H7 (cell line): ENCODE measurements around the gene ENO1. TPM values are rescaled to one million over a fixed set of nuclear protein-coding genes. Genes with fewer than 3 reads are reported as not detected.

Source experiments
- DNase-seq: peaks from one replicate; pipeline ENCODE4 v3.0.0; 2012
- H3K27me3 ChIP-seq: 2 replicates; pipeline ENCODE4 v1.6.0; 2011; ENCODE audit warnings: mild to moderate bottlenecking, low read length; ENCODE audit not compliant: control insufficient read depth, insufficient read depth
- H3K36me3 ChIP-seq: replicated peaks from 2 replicates; pipeline ENCODE4 v1.5.1; 2011; ENCODE audit warnings: low read length; ENCODE audit not compliant: control insufficient read depth, insufficient read depth
- H3K4me3 ChIP-seq: 2 replicates; pipeline ENCODE4 v1.5.1; 2011; ENCODE audit warnings: low read depth, mild to moderate bottlenecking, control low read depth, low read length, moderate library complexity; ENCODE audit not compliant: insufficient read depth
- total RNA-seq: library from RNA; depleted of rRNA; stranded (reverse); fragments of >200 nt; shearing (Covaris generic); gene quantifications from 2 replicates; pipeline ENCODE4 v1.2.3, GENCODE V29; 2014

The ENO1 gene
- total RNA-seq, 1 experiment from 2014 or later = 4,764 TPM

GRCh38 chr1:8870616-8871538 lies 7.6 kb downstream of the ENO1 start:
- peaks cover 74% of the 10 kb centered on the region for H3K36me3 ChIP-seq
- H3K27me3 ChIP-seq = no peaks in the 10 kb centered on the region
- no peak overlapping the region for H3K4me3 ChIP-seq
- DNase-seq = no peak

GRCh38 chr1:8870103-8870502 lies 8.4 kb downstream of the ENO1 start:
- Histone ChIP-seq H3K27me3 (no peaks in the 10 kb centered on the region), H3K36me3 (peaks cover 77% of the 10 kb centered on the region), H3K4me3 (no peak overlapping the region)
- DNase-seq = no peak

GRCh38 chr1:8867878-8868567 lies 10.5 kb downstream of the ENO1 start:
- no peak overlapping the region for H3K4me3 ChIP-seq
- no peaks in the 10 kb centered on the region for H3K27me3 ChIP-seq
- no peak for DNase-seq
- H3K36me3 ChIP-seq = peaks cover 81% of the 10 kb centered on the region

- DNase-seq = no peak
- H3K27me3 ChIP-seq = no peaks in the 10 kb centered on the region
- no peak overlapping the region for H3K4me3 ChIP-seq
- peaks cover 83% of the 10 kb centered on the region for H3K36me3 ChIP-seq
These were observed 11.6 kb downstream of the ENO1 start for GRCh38 chr1:8866792-8867415.

GRCh38 chr1:8866173-8866791 lies 12.2 kb downstream of the ENO1 start:
- Histone ChIP-seq H3K36me3 (peaks cover 83% of the 10 kb centered on the region), H3K4me3 (no peak overlapping the region), H3K27me3 (no peaks in the 10 kb centered on the region)
- no peak for DNase-seq

- H3K4me3 ChIP-seq = no peak overlapping the region
- H3K27me3 ChIP-seq = no peaks in the 10 kb centered on the region
- peaks cover 79% of the 10 kb centered on the region for H3K36me3 ChIP-seq
- no peak for DNase-seq
These were observed 13.7 kb downstream of the ENO1 start for GRCh38 chr1:8864713-8865344.

- Histone ChIP-seq H3K36me3 (peaks cover 80% of the 10 kb centered on the region), H3K4me3 (no peak overlapping the region), H3K27me3 (no peaks in the 10 kb centered on the region)
- DNase-seq = no peak
These were observed 14.7 kb downstream of the ENO1 start for GRCh38 chr1:8863794-8864233.

- DNase-seq = no peak
- Histone ChIP-seq H3K4me3 (no peak overlapping the region), H3K27me3 (no peaks in the 10 kb centered on the region), H3K36me3 (peaks cover 81% of the 10 kb centered on the region)
These were observed 15.3 kb downstream of the ENO1 start for GRCh38 chr1:8863138-8863537.

GRCh38 chr1:8862528-8862927 lies 16.0 kb downstream of the ENO1 start:
- Histone ChIP-seq H3K36me3 (peaks cover 77% of the 10 kb centered on the region), H3K27me3 (no peaks in the 10 kb centered on the region), H3K4me3 (no peak overlapping the region)
- DNase-seq = peak; percentile 80

- peaks cover 64% of the 10 kb centered on the region for H3K36me3 ChIP-seq
These were observed 17.6 kb downstream of the ENO1 start for GRCh38 chr1:8860738-8861516.

GRCh38 chr1:8858888-8859706 lies 19.4 kb downstream of the ENO1 start:
- Histone ChIP-seq H3K4me3 (no peak overlapping the region), H3K36me3 (peaks cover 47% of the 10 kb centered on the region), H3K27me3 (no peaks in the 10 kb centered on the region)
- DNase-seq = peak; percentile 60

More at GRCh38 chr1:8860738-8861516, 17.6 kb downstream of the ENO1 start:
- H3K27me3 ChIP-seq = no peaks in the 10 kb centered on the region
- DNase-seq = no peak
- H3K4me3 ChIP-seq = no peak overlapping the region

GRCh38 chr1:8858112-8858668 lies 20.3 kb downstream of the ENO1 start:
- Histone ChIP-seq H3K36me3 (peaks cover 39% of the 10 kb centered on the region), H3K27me3 (no peaks in the 10 kb centered on the region), H3K4me3 (no peak overlapping the region)
- DNase-seq = no peak
